GM21528 (cell line): ENCODE results near the gene NOX5.
"Not testable (repeated sequence)": the region's sequence is repeated elsewhere in the genome, so short reads cannot be mapped to it uniquely, and the experiment has no call there.

Experiments used
- ATAC-seq: cut with Tn5 transposase; IDR thresholded peaks from one replicate; pipeline ENCODE4 v1.9.1; 2021; ENCODE audit warnings: mild to moderate bottlenecking, moderate library complexity; ENCODE audit not compliant: unreplicated experiment, low FRiP score

NOX5 gene

DNA sequence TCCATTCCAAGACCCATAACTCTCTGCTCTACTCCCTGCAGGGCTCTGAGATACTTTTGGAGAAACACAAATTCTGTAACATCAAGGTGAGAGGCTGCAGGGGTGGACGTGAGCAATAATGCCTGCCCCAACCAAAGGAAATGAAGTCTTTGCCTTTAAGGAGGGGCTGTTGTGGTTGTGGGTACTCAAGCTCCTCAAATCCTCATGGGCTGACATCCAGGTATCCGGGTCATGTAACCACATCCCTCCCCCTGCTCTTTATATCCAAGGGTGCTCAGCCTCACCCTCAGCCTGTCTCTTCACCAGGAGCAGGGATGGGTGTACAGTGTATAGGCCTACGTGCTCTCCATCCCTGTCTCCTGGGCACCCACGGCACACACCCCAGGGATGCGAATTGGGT, 32.3 kb downstream of the NOX5 start:
- no peak for ATAC-seq

DNA sequence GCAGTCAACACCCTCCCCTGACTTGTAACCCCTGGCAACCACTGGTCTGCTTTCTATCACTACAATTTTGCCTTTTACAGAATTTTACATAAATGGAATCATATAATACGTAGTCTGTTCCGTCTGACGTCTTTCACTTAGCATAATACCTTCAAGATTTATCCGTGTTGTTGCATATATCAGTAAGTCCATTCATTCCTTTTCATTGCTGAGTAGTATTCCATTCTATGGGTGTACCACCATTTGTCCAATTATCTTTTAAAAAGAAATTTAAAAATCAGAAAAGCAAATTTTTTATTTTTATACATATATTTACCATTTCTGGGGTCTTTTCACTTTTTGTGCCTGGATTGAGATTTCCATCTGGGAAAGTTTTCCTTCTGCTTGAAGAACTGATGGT, 35.5 kb downstream of the NOX5 start:
- ATAC-seq = no peak

DNA sequence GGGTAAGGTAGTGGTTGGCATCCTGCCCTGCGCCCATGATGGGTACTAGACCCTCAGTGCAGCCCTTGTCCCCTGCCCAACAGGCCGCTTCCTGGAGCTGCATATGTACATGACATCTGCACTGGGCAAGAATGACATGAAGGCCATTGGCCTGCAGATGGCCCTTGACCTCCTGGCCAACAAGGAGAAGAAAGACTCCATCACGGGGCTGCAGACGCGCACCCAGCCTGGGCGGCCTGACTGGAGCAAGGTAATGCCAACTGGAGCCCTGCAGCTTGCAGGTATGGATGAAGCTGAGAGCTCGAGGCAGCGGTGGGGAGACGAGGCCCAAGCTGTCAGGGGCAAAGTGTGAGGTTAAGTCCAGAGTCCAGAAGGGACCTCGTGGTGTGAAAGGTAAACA, 40.8 kb downstream of the NOX5 start:
- no peak for ATAC-seq

DNA sequence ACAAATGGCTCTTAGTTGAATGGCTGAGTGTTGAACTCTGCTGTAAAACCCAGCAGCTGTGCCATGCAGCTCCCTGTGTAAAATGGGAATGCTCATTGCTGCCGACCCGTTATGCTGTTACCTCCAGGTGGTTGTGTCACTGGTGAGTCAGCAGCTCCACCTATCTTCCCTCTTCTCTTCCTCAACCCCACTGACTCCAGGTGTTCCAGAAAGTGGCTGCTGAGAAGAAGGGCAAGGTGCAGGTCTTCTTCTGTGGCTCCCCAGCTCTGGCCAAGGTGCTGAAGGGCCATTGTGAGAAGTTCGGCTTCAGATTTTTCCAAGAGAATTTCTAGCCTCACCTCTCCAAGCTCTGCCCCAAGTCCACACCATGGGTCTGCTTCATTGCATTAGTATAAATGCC, 41.9 kb downstream of the NOX5 start:
- no peak for ATAC-seq

DNA sequence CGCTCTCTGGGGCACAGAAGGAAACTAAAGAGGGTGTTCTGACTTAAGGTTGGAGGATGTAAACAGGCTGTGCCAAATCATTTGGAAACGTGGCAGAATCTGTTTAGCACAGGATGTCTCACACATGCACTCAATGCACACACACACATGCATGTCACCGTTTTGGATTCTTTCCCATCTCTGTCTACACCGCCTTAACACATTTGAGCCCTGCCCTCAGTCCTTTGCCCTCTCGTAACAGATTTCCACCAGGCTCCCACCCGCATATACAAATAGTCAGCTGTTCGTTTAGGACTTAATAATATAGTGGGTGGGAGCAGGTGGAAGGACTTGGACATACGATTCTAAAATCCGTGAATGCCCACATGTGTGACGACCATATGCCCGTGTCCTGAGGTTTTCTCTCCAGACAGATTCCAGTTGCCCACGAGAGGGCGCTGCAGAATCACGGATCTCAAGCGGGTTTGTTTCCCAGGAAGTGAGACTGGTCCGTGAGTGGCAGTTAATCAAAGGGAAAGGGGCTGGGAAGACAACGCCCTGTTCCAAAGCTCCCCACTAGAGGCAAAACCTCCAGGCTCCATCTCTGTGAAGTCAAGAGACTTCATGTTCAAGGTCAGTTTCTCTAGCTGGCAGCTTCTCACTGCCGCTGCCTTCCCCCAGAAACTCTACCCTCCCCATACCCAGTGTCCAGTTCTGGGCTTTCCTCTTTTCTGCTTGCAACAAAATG, 44.5 kb downstream of the NOX5 start:
- no peak for ATAC-seq

DNA sequence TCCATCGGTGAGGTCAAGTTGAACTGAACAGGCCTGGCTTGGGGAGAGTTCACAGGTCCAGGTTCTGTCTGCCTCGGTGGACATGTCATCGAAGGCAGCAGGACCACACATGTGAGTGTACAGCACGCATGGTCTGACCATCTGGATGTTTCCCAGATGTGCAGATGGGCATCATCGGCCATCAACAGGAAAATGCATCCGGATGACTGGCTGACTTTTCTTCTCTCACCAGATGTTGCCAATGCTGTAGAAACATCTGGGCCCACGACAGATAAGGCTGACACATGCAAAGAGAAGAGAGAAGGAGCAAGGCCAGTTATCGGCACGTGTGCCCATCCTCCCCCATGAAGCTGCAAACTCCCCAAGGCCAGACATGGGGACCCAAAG, 45.1 kb downstream of the NOX5 start:
- ATAC-seq = no peak

DNA sequence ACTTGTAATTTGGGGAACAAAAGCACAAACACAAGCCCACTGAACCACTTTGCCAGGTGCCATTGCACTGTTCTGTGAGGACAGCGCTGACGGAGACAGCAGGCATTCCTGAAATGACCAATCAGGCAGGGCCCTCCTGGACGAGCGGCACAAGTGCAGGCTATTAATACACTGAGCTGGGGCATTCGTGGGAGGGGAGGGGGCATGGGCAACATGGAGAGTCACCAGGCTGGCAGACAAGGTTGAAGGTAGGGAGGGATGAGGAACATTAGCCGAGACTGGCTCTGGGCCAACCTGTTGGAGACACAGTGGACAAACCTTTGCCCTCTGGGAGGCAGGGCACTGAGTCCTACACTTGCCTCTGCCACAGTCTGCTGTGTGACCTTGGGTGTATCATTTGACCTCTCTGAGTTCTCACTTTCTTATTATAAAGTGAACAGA, 45.6 kb downstream of the NOX5 start:
- ATAC-seq = no peak

DNA sequence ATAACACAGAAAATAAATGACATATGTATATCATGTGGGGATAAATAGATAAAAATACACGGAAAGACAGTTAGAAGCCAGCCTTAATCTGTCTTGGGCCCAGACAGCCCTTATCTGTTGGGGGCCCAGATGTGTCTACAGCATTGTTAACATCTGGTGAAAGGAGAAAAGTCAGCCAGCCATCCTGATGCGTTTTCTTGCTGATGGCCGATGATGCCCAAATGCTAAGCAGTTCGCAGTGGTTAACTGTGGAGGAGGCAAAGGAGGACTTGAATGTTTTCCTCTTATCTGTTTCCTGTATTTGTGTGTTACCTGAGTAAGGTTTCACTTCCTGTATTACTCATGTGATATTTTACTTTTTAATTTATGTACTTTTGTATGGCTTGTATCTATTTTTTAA, 46.2 kb downstream of the NOX5 start:
- no peak for ATAC-seq

DNA sequence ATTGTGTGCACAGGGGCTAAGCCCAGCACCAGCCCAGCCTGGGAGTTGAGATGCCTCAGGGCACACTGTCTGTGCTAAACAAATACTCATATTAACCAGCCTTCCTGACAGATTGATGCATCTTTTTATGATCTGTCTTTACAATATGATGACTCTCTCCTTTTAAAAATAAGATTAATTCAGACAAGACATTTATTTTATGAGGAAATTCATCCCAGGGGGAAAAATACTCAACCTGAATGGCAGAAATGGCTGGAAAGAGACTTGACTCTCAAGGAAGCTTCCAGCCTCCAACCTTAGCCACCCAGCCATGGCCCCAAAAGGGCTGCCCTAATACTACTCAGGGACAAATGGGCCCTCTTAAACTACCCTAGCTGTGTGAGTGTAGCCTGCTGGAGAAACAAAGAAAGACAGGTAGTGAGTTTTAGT, 46.9 kb downstream of the NOX5 start:
- no peak for ATAC-seq

DNA sequence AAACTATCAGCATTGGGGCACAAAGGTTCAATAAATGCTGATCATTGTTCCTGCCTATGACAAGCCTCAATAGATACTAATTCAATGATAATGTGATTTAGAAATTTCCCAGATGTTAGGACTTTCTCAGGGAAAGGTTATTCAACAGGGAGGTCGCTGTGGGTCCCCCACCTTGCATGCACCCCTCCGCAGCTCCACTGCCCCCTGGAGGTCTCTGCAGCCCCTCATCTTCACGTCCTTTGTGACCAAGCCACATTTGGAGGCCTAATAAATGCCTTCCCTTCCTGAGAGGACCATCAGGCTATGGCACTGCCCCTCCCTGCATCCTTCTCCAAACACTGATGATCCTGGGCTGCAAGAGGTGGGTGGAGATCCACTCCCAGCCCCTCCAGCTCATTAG, 50.2 kb downstream of the NOX5 start:
- no peak for ATAC-seq

DNA sequence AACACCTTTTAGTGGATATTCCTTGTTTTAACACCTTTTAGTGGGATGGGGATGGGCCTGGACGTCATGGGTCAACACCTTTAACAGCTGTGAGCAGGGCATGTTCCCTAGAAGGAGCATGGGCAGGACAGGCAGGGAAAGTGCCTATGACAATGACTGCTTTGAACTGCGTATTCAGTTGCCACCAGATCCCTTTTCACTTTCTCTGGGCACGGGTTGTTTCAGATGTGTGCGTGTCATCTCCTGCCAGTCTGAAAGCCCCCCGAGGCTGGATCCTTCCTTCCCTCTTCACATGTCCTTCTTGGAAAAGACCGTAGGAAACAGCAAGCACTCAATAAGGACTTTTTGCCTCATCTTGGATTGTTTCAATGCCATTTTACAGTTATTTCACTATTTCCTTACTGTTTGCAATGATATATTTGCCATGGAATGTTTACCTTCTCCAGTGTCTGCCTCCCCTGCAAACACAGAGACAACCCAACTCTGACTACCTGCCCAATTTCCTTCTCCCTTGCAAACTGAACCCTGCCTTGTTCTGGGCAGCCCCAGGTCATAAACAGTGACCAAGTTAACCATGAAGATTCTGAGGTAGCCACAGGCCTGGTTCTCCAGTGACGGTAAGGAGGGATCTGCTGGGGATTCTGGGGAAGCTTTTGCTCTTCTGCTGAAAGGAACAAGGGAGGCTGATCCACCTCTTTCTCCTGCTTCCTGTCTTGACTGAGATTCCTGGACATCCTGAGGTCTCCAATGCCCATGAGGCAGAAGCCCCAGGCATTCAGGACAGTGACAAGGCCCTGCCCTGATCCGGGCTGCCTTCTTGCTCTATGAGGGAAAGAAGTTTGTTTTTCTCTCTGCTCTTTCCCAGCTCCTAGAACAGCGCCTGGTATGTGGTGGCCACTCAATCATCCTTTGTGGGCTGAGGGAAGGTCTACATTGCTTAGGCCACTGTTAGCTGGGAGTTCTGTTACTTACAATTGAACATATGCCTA, 51.8 kb downstream of the NOX5 start:
- ATAC-seq = no peak

DNA sequence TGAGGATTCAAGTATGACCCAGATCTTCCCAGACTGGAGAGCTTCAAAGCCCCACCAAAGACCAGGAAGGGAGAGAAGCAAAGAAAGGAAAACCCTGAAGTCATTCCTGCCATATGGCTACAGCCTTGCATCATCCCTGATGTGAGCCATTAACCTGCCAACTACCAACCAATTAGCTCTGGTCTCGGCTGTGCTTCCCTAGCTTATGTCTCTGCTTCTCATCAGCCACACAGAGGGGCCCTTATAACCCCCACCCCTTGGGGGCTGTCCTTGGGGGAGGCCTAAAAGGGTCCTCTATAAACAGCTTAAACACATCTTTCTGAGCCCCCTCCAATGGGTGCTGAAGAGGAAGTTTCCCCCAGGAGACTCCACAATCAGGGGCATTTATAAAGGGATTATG, 52.8 kb downstream of the NOX5 start:
- ATAC-seq = no peak

DNA sequence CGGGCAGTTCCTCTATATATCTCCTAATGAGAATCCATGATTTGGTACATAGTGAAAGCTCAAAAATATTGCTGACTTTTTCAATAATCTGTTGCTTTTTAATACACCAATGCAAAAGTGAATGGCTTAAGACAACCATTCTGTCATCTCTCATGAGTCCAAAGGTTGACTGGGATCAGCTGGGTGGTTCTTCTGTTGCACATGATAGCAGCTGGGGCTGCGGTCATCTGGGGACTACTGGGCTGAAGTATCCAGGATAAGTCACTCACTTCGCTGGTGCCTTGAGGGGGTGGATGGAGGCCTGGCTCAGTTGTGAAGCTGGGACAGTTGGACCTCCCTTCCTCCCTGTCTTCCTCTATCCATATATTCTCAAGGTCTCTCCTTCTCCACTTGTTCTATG, 53.7 kb downstream of the NOX5 start:
- ATAC-seq = no peak

DNA sequence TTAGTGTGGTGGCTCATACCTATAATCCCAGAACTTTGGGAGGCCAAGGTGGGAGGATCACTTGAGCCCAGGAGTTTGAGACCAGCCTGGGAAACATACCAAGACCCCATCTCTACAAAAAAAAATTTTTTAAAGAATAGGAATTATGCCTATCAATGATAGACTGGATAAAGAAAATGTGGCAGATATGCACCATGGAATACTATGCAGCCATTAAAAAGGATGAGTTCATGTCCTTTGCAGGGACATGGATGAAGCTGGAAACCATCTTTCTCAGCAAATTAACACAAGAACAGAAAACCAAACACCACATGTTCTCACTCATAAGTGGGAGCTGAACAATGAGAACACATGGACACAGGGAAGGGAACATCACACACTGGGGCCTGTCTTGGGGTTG, 54.8 kb downstream of the NOX5 start:
- ATAC-seq = not testable (repeated sequence)

DNA sequence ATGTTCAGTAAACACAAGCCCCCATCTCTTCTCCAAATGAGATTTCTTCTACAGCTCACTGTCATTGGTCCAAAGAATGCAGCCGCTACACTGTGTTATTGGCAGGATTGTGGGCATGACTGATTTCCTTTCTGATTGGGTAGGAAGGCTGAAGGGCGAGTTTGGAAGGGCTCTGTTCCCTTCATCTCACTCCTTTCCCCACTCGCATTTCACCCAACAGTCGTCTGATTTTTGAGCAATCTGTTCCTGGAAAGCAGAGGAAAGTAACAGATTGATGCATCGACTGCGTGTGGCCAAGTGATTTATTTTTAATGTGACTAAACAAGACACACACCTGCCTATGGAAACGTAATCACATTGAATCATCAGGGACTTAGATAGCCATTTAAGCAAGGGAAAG, 55.5 kb downstream of the NOX5 start:
- ATAC-seq = no peak

DNA sequence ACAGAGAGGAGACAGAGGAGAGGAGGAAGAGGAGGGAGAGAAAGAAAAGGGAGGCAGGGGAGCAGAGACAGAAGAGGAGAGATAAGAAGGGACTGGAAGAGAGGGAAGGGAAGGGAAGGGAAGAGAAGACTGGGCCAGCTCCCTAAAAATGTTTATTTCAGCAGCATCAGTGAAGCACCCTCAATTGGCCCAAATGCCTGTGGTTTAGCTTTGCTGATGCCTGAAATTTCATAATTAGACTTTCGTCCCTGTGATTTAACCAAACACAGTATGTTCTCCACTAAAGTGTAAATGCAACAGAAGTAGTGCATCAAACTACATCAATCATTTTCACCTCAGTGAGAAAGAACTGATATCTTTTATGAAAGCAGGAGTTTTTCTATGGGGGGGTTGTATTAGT, 55.9 kb downstream of the NOX5 start:
- no peak for ATAC-seq

DNA sequence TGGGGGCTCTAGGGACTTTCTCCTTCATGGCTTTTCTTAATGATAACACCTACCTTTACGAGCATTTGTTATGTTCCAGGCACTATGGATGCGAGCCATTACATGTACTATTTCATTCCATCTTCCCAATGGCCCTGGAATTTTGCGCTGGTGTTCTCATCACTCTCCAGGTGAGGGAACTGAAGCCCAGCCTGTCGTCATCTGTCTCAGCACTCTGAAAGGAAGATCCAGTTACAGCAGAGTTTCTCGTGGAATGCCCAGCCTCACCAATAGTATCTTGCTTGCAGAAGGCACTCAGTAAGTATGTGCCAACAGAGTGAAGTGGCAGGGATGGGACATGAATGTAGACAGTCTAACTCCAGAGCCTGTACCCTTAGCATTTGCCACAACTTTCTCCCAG, 56.8 kb downstream of the NOX5 start:
- no peak for ATAC-seq

DNA sequence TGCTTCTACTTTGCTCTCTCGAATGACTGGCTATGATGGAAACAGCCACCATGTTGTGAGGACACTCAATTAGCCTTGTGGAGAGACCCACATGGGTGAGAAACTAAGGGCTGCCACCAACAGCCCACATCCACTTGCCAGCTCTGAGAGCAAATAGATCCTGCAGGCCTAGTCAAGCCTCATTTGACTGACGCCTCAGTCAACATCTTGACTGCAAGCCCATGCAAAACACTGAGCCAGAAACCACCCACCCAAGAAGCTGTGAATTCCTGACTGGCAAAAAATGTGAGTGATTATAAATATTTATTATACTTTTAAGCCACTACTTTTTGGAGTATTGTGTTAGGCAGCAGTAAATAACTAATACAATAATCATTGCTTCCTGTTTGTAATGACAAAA, 58.4 kb downstream of the NOX5 start:
- ATAC-seq = no peak

DNA sequence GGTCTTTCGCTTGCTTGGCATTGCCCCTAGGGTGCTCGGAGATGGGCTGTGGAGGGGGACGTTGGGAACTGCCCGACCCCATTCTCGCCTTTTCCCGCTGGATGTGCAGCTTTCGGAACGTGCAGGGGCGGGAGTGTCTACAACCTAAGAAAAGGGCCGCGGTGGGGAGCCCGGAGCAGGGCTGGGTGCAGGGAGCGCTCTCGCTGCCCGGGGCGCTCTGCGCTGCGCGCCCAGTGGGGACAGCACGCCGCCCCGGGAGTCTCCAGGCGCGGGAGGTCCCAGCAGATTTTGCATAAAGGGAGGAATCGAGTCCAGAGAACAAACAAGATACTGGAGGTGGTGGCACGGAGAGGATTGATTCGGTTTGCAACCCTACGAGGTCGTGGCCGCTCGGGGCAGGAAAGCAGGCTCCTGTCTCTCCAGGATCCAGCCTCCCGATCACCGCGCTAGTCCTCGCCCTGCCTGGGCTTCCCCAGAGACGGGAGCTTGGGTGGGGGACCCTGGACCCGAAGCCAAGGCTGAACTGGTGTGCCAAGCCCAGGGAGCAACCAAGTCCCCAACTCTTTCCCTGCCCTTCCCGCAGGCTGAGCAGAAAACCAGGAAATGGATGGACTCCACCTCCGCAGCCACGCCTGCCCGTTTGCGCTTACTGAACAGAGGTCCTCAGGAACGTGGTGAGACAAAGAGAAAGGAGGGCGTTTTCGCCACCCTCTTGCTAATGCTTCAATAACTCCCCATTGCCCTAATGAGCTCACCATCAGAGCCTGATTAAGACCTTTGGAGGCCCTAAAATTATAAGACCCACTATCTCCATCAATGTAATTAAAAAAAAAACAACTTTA, 59.7 kb downstream of the NOX5 start:
- ATAC-seq = no peak

DNA sequence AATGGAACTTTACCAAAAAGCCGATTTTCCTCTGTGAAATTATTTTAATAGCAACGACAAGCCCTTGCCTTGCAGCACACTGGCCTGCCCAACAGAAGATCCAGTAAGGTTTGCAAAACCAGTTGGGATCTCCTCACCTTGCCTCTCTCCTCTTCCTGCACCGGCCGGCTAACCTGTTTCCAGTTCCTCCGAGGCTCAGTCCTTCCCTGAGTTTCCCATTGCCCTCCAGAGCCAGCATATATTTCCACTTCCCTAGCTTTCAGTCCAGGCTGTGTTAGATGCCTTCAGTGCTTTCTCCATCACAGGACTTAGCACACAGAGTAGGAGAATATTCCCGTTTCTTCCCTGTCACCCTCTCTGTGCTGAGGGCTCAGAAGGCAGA, 60.3 kb downstream of the NOX5 start:
- no peak for ATAC-seq

DNA sequence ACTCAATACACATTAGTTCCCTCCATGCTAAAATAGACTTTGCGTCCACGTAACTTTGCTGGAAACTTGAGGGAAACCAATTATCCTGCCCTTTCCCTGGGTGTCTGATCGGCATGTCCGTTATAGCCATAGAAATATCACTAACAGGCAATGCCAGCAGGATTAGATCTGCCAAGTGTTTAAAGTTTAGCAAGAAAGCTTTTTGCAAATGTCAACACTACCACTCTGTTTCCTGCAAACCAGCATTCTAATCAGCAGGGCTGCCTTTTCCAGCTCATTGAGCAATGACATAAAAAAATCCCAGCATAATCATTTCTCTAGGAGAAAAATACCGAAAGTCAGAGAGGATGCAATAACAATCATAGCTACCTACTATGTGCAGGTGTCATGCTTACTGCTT, 60.9 kb downstream of the NOX5 start:
- ATAC-seq = no peak
